SJSA1 (cell line): ENCODE data around the gene FAM174C. TPM values are rescaled to one million over a fixed set of nuclear protein-coding genes. Genes with fewer than 3 reads are reported as not detected.

Experiments used
- DNase-seq, 2 experiments: peaks; one replicate each; pipeline ENCODE4 v3.0.0-alpha.2; 2015 to 2020; ENCODE audit warnings: low spot score in 2 of 2, low read depth in 1 of 2
- H3K27ac ChIP-seq: fragments of 250-450 bp; sonication (Bioruptor Pico); 2 replicates; pipeline ENCODE4 v1.5.1; 2020; ENCODE audit warnings: mild to moderate bottlenecking, moderate library complexity
- H3K27me3 ChIP-seq: fragments of 250-450 bp; sonication (Bioruptor Pico); replicated peaks from 2 replicates; pipeline ENCODE4 v1.5.1; 2020; ENCODE audit warnings: mild to moderate bottlenecking, moderate library complexity
- H3K36me3 ChIP-seq: fragments of 250-450 bp; sonication (Bioruptor Pico); 2 replicates; pipeline ENCODE4 v1.5.1; 2020; ENCODE audit warnings: mild to moderate bottlenecking
- H3K4me1 ChIP-seq: fragments of 250-450 bp; sonication (Bioruptor Pico); replicated peaks from 2 replicates; pipeline ENCODE4 v1.6.1; 2021; ENCODE audit warnings: mild to moderate bottlenecking
- H3K4me3 ChIP-seq: fragments of 250-450 bp; sonication (Bioruptor Pico); 2 replicates; pipeline ENCODE4 v1.5.1; 2020; ENCODE audit warnings: mild to moderate bottlenecking
- H3K9me3 ChIP-seq: fragments of 250-450 bp; sonication (Bioruptor Pico); replicated peaks from 2 replicates; pipeline ENCODE4 v1.5.1; 2020; ENCODE audit warnings: mild to moderate bottlenecking
- total RNA-seq: library from RNA; depleted of rRNA; stranded (reverse); fragments of >200 nt; shearing (Covaris generic); gene quantifications from 2 replicates; pipeline ENCODE4 v1.2.3, GENCODE V29; 2014

FAM174C gene
- total RNA-seq, 1 experiment from 2014 or later, result 32.2 TPM

DNA sequence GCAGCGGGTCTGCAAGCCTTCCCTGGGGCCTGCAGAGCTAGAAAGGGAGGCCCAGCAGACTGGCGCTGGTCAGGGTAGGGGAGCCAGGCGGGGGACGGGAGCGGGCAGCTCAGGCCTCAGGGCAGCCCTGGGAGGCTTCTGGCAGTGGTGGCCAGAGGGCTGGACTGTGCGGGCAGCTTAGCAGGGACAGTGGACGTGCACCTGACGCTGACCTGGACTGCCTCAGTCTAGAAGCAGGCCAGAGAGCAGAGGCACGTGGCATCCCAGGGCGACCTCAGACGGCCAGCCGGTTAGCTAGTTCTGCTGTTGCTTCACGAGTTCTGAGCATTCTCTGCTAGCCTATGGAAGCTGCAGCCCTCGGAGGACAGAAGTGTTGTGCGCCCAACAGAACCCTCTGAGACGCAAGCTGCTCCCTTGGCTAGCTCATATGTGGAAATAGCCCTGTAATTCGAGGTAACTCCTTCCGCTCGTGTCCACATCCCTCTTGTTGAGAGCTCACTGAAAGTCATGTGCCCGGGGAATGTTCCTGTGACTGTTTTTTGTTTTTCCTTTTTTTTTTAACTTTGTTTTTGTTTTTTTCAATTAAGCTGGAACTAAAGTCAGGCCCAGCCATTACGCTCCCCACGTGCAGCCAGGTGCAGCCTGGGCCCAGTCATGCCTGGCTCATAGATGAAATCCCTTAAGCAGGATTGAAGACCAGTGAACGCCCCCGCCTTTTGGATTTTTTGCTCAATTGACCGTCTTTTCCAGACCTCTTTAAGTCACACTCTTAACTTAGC lies 1.9 kb upstream of the FAM174C start:
- H3K4me3 ChIP-seq, result no peak overlapping the region
- no peak overlapping the region for H3K27ac ChIP-seq
- DNase-seq, result no peak
- peaks cover 5% of the 10 kb centered on the region; the same call in 1 of the 2 replicates for H3K9me3 ChIP-seq
- H3K4me1 ChIP-seq, result peaks cover 51% of the 10 kb centered on the region
- H3K36me3 ChIP-seq, result peaks cover 80% of the 10 kb centered on the region
- no peaks in the 10 kb centered on the region for H3K27me3 ChIP-seq

DNA sequence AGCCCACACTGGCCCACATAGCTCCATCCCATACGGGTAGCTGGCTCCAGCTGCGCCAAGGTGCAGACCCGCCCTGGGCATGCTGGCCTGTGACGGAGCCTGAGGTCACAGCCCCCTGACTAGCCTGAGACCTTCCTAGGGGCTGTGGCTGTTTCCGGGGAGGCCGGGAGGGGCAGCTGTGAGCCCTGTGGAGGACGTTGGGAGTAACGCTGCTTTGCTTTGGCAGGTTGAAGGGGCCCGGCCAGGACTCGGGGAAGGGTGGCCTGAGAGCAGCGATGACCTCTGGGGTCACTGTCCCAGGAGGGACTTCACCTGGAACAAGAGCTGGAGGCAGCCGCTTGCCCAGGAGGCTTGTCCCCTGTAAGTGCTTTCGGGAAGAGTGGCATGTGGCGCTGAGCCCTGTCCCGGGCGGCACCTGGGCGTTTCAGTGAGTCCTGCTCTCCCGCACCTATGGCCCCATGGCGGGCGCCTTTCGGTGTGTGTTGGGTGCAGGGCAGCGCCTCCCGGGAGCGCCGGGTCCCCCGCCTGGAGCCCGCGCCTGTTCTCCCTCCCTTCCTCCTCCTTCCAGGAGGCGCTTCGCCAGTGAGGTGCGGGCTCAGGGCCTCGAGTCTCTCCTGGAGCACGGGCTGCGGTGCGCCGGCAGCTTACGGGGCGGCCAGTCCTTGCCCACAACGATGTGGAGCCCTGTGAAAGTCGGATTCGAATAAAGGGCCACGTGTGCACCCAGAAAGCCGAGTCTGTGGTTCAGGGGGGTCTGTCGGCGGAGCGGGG lies 1.1 kb upstream of the FAM174C start:
- Histone ChIP-seq H3K27ac (no peak overlapping the region), H3K4me3 (no peak overlapping the region; the same call in 1 of the 2 replicates), H3K36me3 (peaks cover 87% of the 10 kb centered on the region), H3K9me3 (peaks cover 5% of the 10 kb centered on the region; the same call in 1 of the 2 replicates), H3K27me3 (no peaks in the 10 kb centered on the region), H3K4me1 (peaks cover 45% of the 10 kb centered on the region)
- DNase-seq, result no peak

DNA sequence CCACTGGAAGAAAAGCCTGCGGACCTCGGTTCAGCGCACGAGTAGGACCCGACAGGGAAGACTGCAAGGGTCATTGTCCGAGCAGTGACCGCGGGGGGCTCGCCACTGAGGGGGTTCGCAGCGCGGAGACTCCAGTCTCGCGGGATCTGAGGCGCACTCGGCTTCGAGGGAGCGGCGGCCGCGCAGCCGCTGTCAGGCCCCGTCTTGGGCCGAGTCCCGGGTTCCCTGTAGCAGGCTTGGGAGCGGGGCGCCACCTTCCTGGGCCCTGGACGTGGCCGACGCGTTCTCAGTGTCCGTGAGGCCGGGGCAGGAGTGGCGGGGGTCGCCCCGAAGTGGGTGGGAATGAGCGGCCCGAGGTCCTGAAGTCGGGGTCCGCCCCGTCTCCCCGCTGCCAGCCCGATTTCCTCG lies 474 bp upstream of the FAM174C start:
- DNase-seq, result no peak
- peak overlapping the region; percentile 94 for H3K27ac ChIP-seq
- H3K27me3 ChIP-seq, result no peaks in the 10 kb centered on the region
- H3K36me3 ChIP-seq, result peaks cover 87% of the 10 kb centered on the region
- peaks cover 39% of the 10 kb centered on the region for H3K4me1 ChIP-seq
- peak overlapping the region; percentile 90 for H3K4me3 ChIP-seq
- peaks cover 5% of the 10 kb centered on the region; the same call in 1 of the 2 replicates for H3K9me3 ChIP-seq

DNA sequence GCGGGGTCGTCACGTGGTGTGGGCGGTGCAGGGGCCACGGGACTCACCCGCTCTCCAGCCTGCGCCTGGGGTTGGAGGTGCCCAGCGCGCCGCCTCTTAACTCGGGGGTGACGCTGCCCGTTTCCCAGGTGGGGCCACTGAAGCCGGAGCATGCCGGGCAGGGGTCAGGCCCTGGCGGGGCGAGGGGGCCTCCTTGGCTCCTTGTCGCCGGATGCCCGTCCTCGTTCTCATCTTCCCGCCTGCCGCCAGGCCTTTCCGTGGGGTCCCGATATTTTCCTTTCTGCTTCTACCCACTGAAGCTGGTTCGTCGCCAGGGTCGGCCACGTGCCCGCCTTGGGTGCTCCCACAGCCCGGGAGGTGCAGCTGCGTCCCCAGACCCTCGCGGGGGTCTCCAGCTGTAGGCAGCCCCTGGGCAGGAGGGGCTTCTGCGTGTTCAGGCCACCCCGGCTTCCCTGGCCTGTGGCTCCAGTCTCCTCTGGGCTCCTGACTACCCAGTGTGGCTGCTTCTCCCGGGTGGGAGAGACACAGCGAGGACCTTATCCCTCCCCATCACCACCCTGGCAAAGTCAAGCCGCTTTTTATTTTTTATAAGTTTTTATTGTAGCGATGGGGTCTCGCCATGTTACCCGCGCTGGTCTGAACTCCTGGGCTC lies 772 bp downstream of the FAM174C start:
- DNase-seq, result peak in 1 of 2 experiments; percentile 49
- H3K27ac ChIP-seq, result peak overlapping the region; percentile 94
- H3K4me1 ChIP-seq, result peaks cover 27% of the 10 kb centered on the region
- peaks cover 5% of the 10 kb centered on the region; the same call in 1 of the 2 replicates for H3K9me3 ChIP-seq
- H3K4me3 ChIP-seq, result peak overlapping the region; percentile 90
- no peaks in the 10 kb centered on the region for H3K27me3 ChIP-seq
- H3K36me3 ChIP-seq, result peaks cover 78% of the 10 kb centered on the region

DNA sequence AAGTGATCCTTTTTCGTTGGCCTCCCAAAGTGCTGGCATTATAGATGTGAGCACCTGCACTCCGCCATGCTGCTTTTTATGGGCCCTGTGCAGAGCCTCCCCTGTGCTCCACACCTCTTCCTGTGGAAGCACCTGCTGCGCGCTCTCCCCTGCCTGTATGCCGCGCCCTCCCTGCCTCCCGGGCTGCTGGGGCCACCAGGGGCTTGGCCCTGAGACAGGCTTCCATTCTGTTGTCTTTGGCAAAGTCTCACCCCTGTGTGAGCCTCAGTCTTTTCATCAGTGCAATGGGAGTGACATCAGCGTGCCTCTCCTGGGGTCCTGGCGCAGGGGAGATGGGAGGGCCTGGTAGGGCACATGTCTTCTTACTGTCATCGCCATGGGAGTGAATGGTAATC lies 1.3 kb downstream of the FAM174C start:
- Histone ChIP-seq H3K36me3 (peaks cover 73% of the 10 kb centered on the region), H3K27me3 (no peaks in the 10 kb centered on the region), H3K9me3 (peaks cover 5% of the 10 kb centered on the region; the same call in 1 of the 2 replicates), H3K27ac (no peak overlapping the region), H3K4me3 (no peak overlapping the region), H3K4me1 (peaks cover 26% of the 10 kb centered on the region)
- DNase-seq, result no peak

DNA sequence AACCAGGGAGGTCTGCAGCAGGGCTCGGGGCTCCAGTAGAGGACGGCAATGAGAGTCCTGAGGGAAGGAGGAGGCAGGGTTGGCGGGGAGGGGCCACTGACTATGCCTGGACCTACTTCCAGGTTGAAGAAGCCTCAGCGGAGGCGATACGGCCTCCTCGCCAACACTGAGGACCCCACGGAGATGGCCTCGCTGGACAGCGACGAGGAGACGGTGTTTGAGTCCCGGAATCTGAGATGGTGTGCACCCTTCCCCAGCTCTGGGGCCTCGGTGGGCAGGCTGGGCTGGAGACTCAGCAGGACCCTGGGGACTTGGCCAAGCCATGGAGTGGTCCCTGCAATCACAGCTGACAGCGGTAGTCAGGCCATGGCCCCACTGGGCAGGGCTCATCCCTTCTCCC lies 1.7 kb downstream of the FAM174C start:
- H3K27me3 ChIP-seq, result no peaks in the 10 kb centered on the region
- DNase-seq, result no peak
- H3K36me3 ChIP-seq, result peaks cover 69% of the 10 kb centered on the region
- H3K4me3 ChIP-seq, result no peak overlapping the region
- H3K27ac ChIP-seq, result no peak overlapping the region
- peaks cover 5% of the 10 kb centered on the region; the same call in 1 of the 2 replicates for H3K9me3 ChIP-seq
- H3K4me1 ChIP-seq, result peaks cover 26% of the 10 kb centered on the region

DNA sequence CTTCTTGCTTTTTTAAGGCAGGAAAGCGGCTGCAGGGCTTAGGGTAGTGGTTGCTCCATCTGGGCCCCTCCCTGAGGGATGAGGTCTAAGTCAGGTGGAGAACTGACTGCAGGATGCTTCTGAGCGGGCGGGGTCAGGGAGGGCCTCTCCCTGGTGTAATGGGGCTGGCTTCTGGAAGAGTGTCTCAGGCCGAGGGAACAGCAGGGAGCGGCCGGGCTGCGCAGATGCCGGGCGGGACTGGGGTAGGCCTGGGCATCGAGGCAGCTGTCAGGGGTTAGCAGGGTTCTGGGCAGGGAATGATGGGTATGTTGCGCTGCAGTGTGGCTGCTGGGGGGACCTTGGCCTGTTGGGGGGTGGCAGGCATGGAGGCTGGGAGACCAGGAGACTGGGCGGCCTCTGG lies 2.7 kb downstream of the FAM174C start:
- Histone ChIP-seq H3K4me1 (peaks cover 26% of the 10 kb centered on the region), H3K9me3 (peaks cover 5% of the 10 kb centered on the region; the same call in 1 of the 2 replicates), H3K4me3 (no peak overlapping the region), H3K27ac (no peak overlapping the region), H3K27me3 (peaks cover 1% of the 10 kb centered on the region; the same call in 1 of the 2 replicates), H3K36me3 (peaks cover 58% of the 10 kb centered on the region)
- DNase-seq, result no peak

DNA sequence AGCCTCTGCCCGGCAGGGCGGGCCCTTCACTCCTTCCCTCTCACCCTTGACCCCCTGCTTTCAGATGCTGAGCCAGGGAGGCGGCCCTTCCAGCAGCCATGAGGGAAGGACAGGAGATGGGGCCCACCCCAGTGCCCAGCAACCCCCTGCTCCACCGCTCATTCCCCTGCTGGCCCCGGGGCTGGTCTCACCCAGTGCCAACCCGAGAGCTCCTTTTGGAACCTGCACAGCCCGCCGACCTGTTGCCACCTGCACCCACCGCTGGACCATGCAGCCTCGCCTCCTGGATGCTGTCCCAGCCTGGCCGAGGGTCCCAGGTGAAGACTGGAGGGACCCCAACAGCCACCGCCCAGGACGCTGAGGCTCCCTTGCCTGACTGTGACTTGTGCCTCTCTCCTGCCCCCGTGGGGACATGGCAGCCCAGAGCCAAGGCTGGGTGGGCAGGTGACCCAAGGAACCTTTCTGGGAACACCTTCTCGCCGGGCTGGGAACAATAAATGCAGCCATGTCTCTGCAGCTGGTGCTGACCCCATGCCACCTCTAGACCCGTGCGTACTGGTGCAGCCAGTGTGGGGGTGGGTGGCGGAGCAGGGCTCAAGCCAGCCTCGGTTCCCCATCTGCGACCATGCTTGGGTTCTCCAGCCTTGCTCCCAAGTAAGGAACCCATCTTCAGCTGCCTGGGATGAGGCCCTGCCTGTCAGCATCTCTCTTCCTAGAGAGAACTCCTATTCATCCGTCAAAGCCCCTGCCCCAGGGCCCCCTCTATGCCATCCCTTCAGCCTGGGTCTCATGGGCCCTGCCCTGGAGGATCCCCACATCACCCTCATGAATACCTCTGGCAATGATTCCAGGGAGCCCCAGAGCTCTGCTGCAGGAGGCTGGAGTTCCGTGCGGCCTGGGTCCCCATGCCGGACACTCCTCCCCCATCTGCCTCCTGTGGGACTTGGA lies 3.7 kb downstream of the FAM174C start:
- peaks cover 49% of the 10 kb centered on the region for H3K36me3 ChIP-seq
- H3K4me1 ChIP-seq, result peaks cover 26% of the 10 kb centered on the region
- peaks cover 5% of the 10 kb centered on the region; the same call in 1 of the 2 replicates for H3K9me3 ChIP-seq
- H3K27me3 ChIP-seq, result peaks cover 10% of the 10 kb centered on the region
- no peak for DNase-seq
- H3K27ac ChIP-seq, result no peak overlapping the region
- no peak overlapping the region for H3K4me3 ChIP-seq

DNA sequence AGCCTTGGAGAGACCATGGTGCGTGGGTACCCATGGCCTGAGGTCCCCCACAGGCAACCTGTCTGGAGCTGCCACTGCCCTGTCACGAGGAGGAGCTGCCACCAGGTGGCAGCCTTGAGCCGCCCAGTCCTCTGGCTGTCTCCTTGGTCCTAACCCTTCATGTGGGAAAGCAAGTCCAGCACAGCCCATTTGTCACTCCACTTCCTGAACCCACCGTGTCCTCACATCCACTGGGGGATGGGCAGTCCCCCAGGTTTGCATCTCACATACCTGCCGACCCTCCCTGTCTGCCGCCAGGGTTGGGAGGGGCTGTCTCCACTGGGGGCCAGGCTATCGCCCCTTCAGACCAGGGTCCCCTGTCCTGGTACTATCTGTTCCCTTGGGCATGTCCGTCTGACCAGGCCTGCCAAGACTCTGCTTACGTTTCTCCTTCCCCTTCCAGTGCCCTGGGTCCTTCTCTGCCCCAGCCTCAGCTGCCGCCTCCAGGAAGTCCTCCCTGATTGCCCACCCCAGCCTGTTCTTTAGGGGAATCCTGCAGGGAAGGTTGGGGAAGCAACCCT lies 4.5 kb downstream of the FAM174C start:
- H3K9me3 ChIP-seq, result peaks cover 5% of the 10 kb centered on the region; the same call in 1 of the 2 replicates
- peaks cover 19% of the 10 kb centered on the region for H3K27me3 ChIP-seq
- no peak overlapping the region for H3K27ac ChIP-seq
- peak; percentile 73 to 83 for DNase-seq
- no peak overlapping the region for H3K4me3 ChIP-seq
- peaks cover 41% of the 10 kb centered on the region for H3K36me3 ChIP-seq
- H3K4me1 ChIP-seq, result peaks cover 19% of the 10 kb centered on the region

DNA sequence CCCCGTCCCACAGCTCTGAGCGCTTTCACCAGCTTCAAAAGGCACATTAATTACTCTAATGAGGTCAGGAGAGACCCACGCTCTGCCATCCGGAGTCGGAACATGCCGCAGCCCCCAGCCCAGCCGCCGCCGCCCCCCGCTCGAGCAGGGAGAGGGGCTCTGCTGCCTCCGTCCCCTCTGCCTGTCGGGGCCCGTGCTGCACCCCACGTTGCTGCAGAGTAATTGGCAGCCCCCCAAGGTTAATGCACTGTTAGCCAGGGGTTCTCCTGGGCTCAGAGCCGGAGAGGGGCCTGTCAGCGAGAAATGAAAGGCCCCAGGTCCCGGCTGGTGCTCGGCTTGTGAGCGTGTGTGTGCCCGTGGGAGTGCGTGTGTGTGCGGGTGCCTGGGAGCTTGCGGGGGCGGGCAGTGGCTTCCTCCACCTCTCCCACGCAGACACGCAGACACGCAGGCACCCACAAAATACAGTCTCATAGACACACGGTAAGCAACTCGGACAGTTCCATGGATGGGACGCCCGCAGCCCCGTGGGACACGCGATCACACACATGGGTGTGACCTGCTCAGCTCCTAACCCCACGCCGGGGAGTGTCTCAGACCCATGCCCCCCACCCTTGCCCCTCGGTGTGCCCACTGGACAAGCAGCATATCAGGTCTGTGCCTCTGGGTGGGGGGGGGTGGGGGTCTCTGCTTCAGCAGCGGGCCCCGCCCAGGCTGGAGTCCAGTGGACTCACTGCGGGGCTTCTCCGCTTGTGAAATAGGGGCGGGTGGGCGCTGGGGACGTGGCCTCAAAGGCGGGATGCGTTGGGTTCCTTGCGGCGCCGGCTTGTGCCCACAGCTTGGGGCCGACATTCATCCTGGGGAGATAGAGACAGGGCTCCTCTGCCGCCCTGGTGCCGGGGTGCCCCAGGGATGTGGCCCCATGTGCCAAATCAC lies 5.6 kb downstream of the FAM174C start:
- H3K27ac ChIP-seq, result no peak overlapping the region
- no peak overlapping the region for H3K4me3 ChIP-seq
- no peak for DNase-seq
- peaks cover 26% of the 10 kb centered on the region for H3K27me3 ChIP-seq
- peaks cover 10% of the 10 kb centered on the region for H3K4me1 ChIP-seq
- H3K9me3 ChIP-seq, result no peaks in the 10 kb centered on the region
- peaks cover 32% of the 10 kb centered on the region for H3K36me3 ChIP-seq

DNA sequence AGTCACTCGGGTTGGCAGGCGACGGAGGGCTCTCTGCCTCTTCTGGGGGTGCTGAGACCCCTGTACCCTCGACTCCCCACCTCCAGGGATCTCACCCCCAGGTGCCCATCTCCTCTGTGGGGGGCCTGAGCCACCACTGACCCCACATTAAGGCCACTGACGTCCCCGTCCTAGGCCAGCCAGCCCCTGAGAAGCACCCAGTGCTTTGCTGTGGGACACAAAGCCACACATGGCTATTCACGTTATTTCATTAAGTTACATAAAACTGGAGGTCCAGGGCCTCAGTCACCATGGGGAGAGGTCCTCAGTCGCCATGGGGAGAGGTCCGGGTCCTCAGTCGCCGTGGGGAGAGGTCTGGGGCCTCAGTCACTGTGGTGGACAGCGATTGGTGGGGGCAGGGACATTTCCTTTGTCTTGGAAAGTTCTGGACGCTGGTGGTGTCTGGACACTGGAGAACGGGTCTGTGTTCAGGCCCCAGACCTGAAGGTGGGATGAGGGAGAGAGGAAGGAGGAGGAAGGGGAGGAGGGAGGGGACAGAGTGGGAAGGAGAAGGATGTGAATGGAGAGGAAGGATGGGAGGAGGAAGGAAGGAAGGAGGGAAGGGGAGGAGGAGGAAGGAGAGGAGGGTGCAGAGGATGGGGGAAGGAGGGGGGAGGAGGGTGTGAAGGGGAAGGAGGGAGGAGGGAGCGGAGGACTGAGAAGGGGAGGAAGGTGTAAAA lies 6.4 kb downstream of the FAM174C start:
- Histone ChIP-seq H3K36me3 (peaks cover 29% of the 10 kb centered on the region), H3K4me1 (peaks cover 5% of the 10 kb centered on the region), H3K27me3 (peaks cover 31% of the 10 kb centered on the region), H3K9me3 (no peaks in the 10 kb centered on the region), H3K27ac (no peak overlapping the region), H3K4me3 (no peak overlapping the region)
- no peak for DNase-seq
